HepG2 (cell line): Measurements from ENCODE around the gene SMARCD1.
A peak's percentile ranks its signal among the peaks of the same experiment; 100 is the strongest.

Experiments used
- CTCF ChIP-seq: sonication (generic); formaldehyde crosslinking; IDR thresholded peaks from 2 replicates; pipeline ENCODE4 v1.5.0; 2020; ENCODE audit warnings: mild to moderate bottlenecking, missing genetic modification reagents, moderate library complexity
- ETS1 ChIP-seq: sonication (generic); formaldehyde crosslinking; IDR thresholded peaks from 2 replicates; pipeline ENCODE4 v1.4.0; 2020; ENCODE audit warnings: missing genetic modification reagents
- JUN ChIP-seq: sonication (generic); formaldehyde crosslinking; IDR thresholded peaks from 2 replicates; pipeline ENCODE4 v1.4.0; 2020; ENCODE audit warnings: mild to moderate bottlenecking, missing genetic modification reagents
- MNT ChIP-seq: fragments of 450-650 bp; IDR thresholded peaks from 2 replicates; pipeline ENCODE4 v1.6.1; 2016
- MXD1 ChIP-seq: sonication (generic); formaldehyde crosslinking; IDR thresholded peaks from 2 replicates; pipeline ENCODE4 v1.4.0; 2020; ENCODE audit warnings: mild to moderate bottlenecking, missing genetic modification reagents
- SMC3 ChIP-seq: IDR thresholded peaks from 2 replicates; pipeline ENCODE4 v1.6.1; 2011; ENCODE audit warnings: low read length, improper control_type of control experiment
- ZFX ChIP-seq: sonication (generic); formaldehyde crosslinking; IDR thresholded peaks from 2 replicates; pipeline ENCODE4 v1.4.0; 2020; ENCODE audit warnings: mild to moderate bottlenecking, low read depth, missing genetic modification reagents, moderate library complexity

- no peak for TF ChIP-seq MXD1 (CRISPR knock-in tag)
- peak; percentile 94 for TF ChIP-seq CTCF (CRISPR knock-in tag)
- TF ChIP-seq ETS1 (CRISPR knock-in tag), result no peak
- TF ChIP-seq ZFX (CRISPR knock-in tag), result no peak
- TF ChIP-seq JUN (CRISPR knock-in tag), result no peak
- TF ChIP-seq SMC3, result peak; percentile 83
- TF ChIP-seq MNT, result no peak
These were observed 14.7 kb upstream of the SMARCD1 start for GRCh38 chr12:50070314-50071060.
